Motor neuron (in vitro differentiated cells): Measurements from ENCODE around the gene IGDCC3. TPM values are rescaled to one million over a fixed set of nuclear protein-coding genes. Genes with fewer than 3 reads are reported as not detected.

ENCODE experiments used
- ATAC-seq, 8 experiments: fragments of 200-7000 bp; cut with Tn5 transposase; replicated peaks in 6 of 8; 2 replicates each; pipeline ENCODE4 v1.8.0; 2021; ENCODE audit warnings: mild to moderate bottlenecking in 8 of 8, moderate library complexity in 8 of 8
- H3K27ac ChIP-seq, 2 donors: fragments of 250-450 bp; sonication (Bioruptor Pico); 2 replicates each; pipeline ENCODE4 v1.9.0; 2021; ENCODE audit warnings: antibody characterized with exemption in 2 of 2, mild to moderate bottlenecking in 2 of 2, moderate library complexity in 1 of 2
- H3K4me1 ChIP-seq, 2 donors: fragments of 250-450 bp; sonication (Bioruptor Pico); replicated peaks in 1 of 2; 2 replicates each; pipeline ENCODE4 v1.6.1; 2021; ENCODE audit warnings: antibody characterized with exemption in 2 of 2, mild to moderate bottlenecking in 2 of 2, moderate library complexity in 1 of 2
- H3K4me3 ChIP-seq, 5 donors: fragments of 250-450 bp; sonication (Bioruptor Pico); 2 replicates each; pipeline ENCODE4 v1.9.0; 2021; ENCODE audit warnings: antibody characterized with exemption in 5 of 5, mild to moderate bottlenecking in 5 of 5, moderate library complexity in 4 of 5
- WGBS, 10 experiments: fragments of 450-650 bp; shearing (Covaris generic); methylation state at CpG; one replicate each; pipeline ENCODE4 v1.0.0; 2022; 5-methylcytosine and 5-hydroxymethylcytosine counted together
- in situ Hi-C, 9 experiments: fragments of 400-800 bp; cut with MboI; loops; one replicate each; pipeline ENCODE4 v1.15.0; 2021; ENCODE audit warnings: low sequenced_read_pairs in 9 of 9, low pct_unique_long_range_greater_than_20kb in 2 of 9; ENCODE audit not compliant: unreplicated experiment in 9 of 9
- total RNA-seq, 8 experiments: library from RNA; unstranded; fragments of 300-600 nt; gene quantifications; 2 replicates each; pipeline versions ENCODE4 v1.2.3 to v1.2.4, GENCODE V29; 2022

IGDCC3 gene
- total RNA-seq, 8 experiments from 2014 or later, result 0.15 to 189 (median 10.9) TPM

GRCh38 chr15:65332391-65333147 lies 45.2 kb downstream of the IGDCC3 start:
- H3K4me1 ChIP-seq, result peaks cover 59 to 63% of the 10 kb centered on the region in 2 donors
- ATAC-seq, result no peak
- H3K4me3 ChIP-seq, result no peak overlapping the region
- in situ Hi-C loops, result no loop called here
- H3K27ac ChIP-seq, result peak overlapping the region; percentile 66 to 76
- WGBS, 10 experiments, result 44 to 83% (median 61%) methylated on average over 2 to 7 of the region's 31 CpGs; no CpG with 5 or more reads in 3 of the 10 experiments

DNA sequence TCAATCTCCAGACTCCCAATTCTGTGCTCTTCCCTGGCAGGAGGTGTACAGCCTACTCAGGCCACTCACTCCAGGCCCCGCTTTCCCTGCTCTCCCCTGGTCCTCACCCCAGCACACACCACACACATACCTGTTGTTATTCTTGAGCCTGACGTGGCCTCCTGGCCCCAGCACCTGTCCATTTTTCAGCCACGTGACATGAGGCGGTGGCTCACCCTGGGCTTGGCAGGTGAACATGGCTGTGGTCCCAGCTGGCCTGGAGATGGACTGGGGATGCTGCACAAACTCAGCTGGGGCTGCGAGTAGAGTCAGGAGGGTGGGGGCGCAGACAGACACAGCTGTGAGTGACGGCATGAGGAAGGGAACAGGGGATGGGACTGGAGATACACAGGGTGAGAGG lies 46.0 kb downstream of the IGDCC3 start:
- ATAC-seq, result no peak
- WGBS, 10 experiments, result 78 to 100% methylated on average over 3 of the region's 7 CpGs; no CpG with 5 or more reads in 8 of the 10 experiments
- Histone ChIP-seq H3K27ac (peak overlapping the region; percentile 1 to 76), H3K4me1 (peaks cover 52 to 55% of the 10 kb centered on the region in 2 donors), H3K4me3 (no peak overlapping the region)
- in situ Hi-C loops, result no loop called here

DNA sequence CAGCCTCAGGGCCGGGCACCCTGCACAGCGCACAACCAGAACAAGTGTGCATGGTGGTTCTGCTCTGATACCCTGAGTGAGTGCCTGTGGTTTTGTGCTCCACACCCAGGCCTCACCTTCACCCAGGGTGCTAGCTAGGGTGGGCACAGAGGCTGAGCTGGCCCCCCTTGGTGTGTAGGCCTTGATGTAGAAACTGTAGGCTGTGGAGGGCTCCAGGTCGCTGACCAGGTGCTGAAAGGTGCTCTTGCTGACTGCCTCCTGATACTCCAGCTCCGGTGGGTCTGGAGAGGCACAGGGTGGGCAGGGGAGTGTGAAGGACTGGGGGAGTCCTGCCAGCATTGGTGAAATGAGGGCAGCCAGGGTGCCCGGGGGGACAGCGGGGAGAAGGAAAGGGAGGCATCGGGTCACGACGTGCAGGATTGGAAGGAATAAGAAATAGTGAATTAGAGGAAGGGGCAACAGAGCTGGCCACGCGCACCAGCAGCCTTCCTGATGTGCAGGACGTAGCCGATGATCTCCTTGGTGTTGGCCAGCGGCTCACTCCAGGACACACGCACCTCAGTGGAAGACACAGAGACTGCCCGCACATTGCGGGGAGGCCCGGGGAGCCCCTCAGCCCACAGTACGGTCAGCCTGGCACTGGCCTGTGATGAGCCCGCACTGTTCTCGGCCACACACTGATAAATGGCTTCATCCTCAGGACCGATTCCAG lies 46.7 kb downstream of the IGDCC3 start:
- in situ Hi-C loops, result no loop called here
- WGBS, 10 experiments, result 93 to 100% (median 100%) methylated on average over 1 to 6 of the region's 22 CpGs; no CpG with 5 or more reads in 5 of the 10 experiments
- H3K27ac ChIP-seq, result no peak overlapping the region
- no peak for ATAC-seq
- H3K4me3 ChIP-seq, result no peak overlapping the region
- H3K4me1 ChIP-seq, result peaks cover 49 to 52% of the 10 kb centered on the region in 2 donors

- in situ Hi-C loops, result loop anchor here in 2 of 9 experiments (10.0 kb wide), 1 partner anchor 55 kb away; no protein-coding TSS in a partner anchor
- 20 to 100% (median 76%) methylated on average over 1 to 5 of the region's 18 CpGs; no CpG with 5 or more reads in 4 of the 10 experiments for WGBS, 10 experiments
- Histone ChIP-seq H3K4me3 (no peak overlapping the region), H3K27ac (no peak overlapping the region), H3K4me1 (peaks cover 44 to 51% of the 10 kb centered on the region in 2 donors)
- ATAC-seq, result no peak
These were observed 47.6 kb downstream of the IGDCC3 start for GRCh38 chr15:65329984-65330735.

DNA sequence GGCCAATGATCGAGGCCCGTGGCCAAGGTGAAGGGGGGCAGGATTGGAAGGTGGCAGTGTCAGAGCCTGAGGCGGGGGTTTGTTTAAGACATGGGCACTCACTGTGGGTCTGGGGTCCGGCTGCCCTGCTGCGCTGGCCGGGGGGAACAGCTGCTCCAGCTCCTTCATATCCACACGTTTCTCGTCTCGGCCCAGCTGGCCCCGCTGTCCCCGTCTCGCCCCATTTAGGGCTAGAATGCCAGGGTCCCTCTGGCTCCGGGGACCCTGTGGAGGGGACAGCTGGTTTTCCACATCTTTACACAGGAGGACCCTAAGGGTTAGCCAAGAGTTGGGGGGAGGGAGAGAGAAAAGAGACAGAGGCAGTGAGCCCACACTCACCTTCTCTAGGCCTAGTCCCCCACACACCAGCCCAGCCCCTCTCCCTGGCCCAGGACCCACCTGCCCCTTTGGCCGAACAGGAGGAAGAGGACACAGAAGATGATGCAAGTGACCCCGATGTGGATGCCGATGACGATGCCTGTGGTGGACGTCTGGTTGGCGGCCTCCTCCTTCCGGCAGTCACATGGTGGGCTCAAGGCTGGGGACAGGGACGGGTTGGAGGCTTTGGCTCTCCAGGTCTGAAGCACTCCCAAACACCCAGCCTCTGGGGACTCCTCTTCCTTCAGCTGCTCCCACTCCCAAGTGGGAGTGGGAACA lies 48.4 kb downstream of the IGDCC3 start:
- no peak for ATAC-seq
- Histone ChIP-seq H3K4me1 (peaks cover 36 to 44% of the 10 kb centered on the region in 2 donors), H3K27ac (no peak overlapping the region), H3K4me3 (no peak overlapping the region)
- 73 to 100% (median 100%) methylated on average over 1 to 7 of the region's 21 CpGs; no CpG with 5 or more reads in 5 of the 10 experiments for WGBS, 10 experiments
- in situ Hi-C loops, result loop anchor here in 2 of 9 experiments (10.0 kb wide), 1 partner anchor 55 kb away; no protein-coding TSS in a partner anchor

DNA sequence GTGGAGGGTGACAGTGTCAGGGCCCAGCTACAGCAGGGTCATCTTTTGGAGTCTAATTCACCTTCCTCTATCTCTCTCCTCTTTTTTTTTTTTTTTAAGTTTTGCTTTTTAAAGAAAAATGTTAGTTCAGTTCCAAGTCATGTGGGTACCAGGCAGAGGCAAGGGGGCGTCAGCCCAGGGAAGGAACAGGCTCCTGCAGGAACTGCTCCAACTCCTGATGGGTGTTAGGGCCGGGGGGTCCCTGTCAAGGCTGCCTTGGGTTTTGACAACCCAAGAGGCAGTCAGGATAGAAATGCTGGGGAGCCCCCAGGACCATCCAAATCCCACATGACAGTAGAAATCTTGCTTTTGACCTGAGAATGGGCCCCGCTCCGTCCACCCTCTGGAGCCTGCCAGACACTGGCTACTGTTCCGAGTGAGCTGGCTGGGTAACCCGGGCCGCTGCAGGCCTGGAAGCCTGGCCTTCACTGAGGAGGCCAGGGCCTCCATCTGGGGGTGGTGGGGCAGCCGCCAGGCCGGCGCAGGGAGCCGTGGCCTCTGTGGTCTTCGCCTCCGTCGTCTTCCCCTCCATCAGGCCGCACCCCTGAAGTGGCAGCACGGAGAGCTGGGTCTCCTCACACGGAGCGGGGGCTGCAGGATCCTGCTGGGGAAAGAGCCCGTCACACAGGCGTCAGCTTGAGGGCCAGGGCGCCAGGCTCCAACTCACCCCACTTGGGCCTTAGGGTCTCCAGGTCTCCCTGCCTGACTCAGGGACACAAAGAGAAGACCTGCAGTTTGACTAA lies 49.1 kb downstream of the IGDCC3 start:
- in situ Hi-C loops, result loop anchor here in 2 of 9 experiments (10.0 kb wide), 1 partner anchor 56 kb away; no protein-coding TSS in a partner anchor

GRCh38 chr15:65327651-65328393 lies 50.0 kb downstream of the IGDCC3 start:
- Histone ChIP-seq H3K27ac (no peak overlapping the region), H3K4me3 (no peak overlapping the region), H3K4me1 (peaks cover 22 to 32% of the 10 kb centered on the region in 2 donors)
- ATAC-seq, result peak in 3 of 8 experiments; percentile 4 to 25 (median 23)
- 33 to 96% (median 75%) methylated on average over 1 to 6 of the region's 12 CpGs; no CpG with 5 or more reads in 1 of the 10 experiments for WGBS, 10 experiments
- in situ Hi-C loops, result loop anchor here in 2 of 9 experiments (10.0 kb wide), 1 partner anchor 57 kb away; no protein-coding TSS in a partner anchor

More for the DNA sequence above, 49.1 kb downstream of the IGDCC3 start:
- WGBS, 10 experiments, result 60 to 100% (median 94%) methylated on average over 1 to 3 of the region's 21 CpGs; no CpG with 5 or more reads in 4 of the 10 experiments
- Histone ChIP-seq H3K4me3 (no peak overlapping the region), H3K27ac (no peak overlapping the region), H3K4me1 (peaks cover 30 to 37% of the 10 kb centered on the region in 2 donors)
- ATAC-seq, result no peak

- H3K4me3 ChIP-seq, result no peak overlapping the region
- H3K4me1 ChIP-seq, result peaks cover 16 to 27% of the 10 kb centered on the region in 2 donors
- in situ Hi-C loops, result loop anchor here in 2 of 9 experiments (10.0 kb wide), 1 partner anchor 58 kb away; no protein-coding TSS in a partner anchor
- 0 to 80% (median 27%) methylated on average over 1 of the region's 2 CpGs; no CpG with 5 or more reads in 6 of the 10 experiments for WGBS, 10 experiments
- no peak overlapping the region for H3K27ac ChIP-seq
- ATAC-seq, result peak in 3 of 8 experiments; percentile 68 to 94 (median 87)
These were observed 51.0 kb downstream of the IGDCC3 start for GRCh38 chr15:65326818-65327217.

DNA sequence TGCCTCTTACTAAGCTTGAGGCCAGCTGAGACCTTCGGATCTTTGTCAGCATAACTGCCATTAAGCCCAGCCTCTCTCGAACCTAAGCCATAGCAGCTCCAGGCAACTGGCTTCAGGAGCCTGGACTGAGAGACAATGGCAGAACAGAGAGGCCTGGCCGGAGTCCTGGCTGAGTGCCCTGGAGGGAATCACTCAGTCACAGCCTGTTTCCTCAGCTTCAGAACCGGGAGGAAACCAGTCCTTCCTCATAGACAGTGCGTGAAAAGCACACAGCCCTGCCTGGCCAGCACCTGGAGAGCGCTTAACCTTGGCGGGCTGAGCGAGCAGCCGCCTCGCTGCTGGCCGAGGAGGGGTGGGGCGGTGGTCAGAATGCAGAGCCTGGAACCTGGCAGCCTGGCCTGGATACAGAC lies 51.7 kb downstream of the IGDCC3 start:
- no peak overlapping the region for H3K4me3 ChIP-seq
- peaks cover 13 to 21% of the 10 kb centered on the region in 2 donors for H3K4me1 ChIP-seq
- in situ Hi-C loops, result loop anchor here in 2 of 9 experiments (10.0 kb wide), 1 partner anchor 59 kb away; no protein-coding TSS in a partner anchor
- ATAC-seq, result peak; percentile 29 to 90 (median 64)
- WGBS, 10 experiments, result 31 to 75% (median 41%) methylated on average over 1 to 7 of the region's 12 CpGs; no CpG with 5 or more reads in 5 of the 10 experiments
- peak overlapping the region; percentile 7 to 42 for H3K27ac ChIP-seq

DNA sequence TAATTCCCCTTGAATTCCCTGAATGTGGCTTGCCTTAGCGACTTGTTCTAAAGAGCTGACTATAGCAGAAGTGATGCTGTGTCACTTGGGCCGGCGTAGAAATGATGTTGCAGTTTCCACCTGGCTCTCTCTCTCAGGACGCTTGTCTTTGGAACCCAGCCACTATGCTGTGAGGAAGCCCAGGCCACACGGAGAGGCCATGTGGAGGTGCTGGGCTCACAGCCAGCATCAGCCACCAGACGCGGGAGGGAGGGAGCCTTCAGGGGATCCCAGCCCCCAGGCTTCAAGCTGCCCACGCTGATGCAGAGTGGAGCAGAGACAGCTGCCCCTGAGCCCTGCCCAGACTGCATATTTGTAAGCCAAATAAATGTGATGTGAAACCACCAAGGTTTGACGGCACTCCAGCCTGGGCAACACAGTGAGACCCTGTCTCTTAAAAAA lies 54.7 kb downstream of the IGDCC3 start:
- in situ Hi-C loops, result loop anchor here in 2 of 9 experiments (10.0 kb wide), 1 partner anchor 62 kb away; no protein-coding TSS in a partner anchor
- no peak overlapping the region for H3K27ac ChIP-seq
- peak; percentile 13 to 58 (median 46) for ATAC-seq
- H3K4me3 ChIP-seq, result no peak overlapping the region
- WGBS, 10 experiments, result 30 to 100% (median 69%) methylated on average over 1 to 5 of the region's 9 CpGs; no CpG with 5 or more reads in 4 of the 10 experiments
- H3K4me1 ChIP-seq, result peaks cover 13 to 21% of the 10 kb centered on the region in 2 donors
